Keratinocyte (primary cell): Measurements from ENCODE around the gene BRCA2. TPM values are rescaled to one million over a fixed set of nuclear protein-coding genes. Genes with fewer than 3 reads are reported as not detected.

Experiments
- DNase-seq: peaks from one replicate; pipeline ENCODE4 v3.0.0-alpha.2; 2011; ENCODE audit warnings: low read depth, missing footprints, low spot score
- FAIRE-seq: peaks from 2 replicates; lab custom pipeline; 2011; peaks lifted over from hg19 to GRCh38; lab: Jason Lieb, UNC
- H2AFZ ChIP-seq: 2 replicates; pipeline ENCODE4 v1.6.0; 2012; ENCODE audit warnings: low read length, control low read depth, inconsistent platforms; ENCODE audit not compliant: control insufficient read depth
- H3K27ac ChIP-seq: 2 replicates; pipeline ENCODE4 v1.5.1; 2011; ENCODE audit warnings: low read length; ENCODE audit not compliant: control insufficient read depth, insufficient read depth
- H3K27me3 ChIP-seq: 3 replicates; pipeline ENCODE4 v1.6.0; 2011; ENCODE audit warnings: low read length; ENCODE audit not compliant: control insufficient read depth, insufficient read depth; ENCODE audit errors: extremely low read depth
- H3K36me3 ChIP-seq, 2 experiments: 2 replicates in 1 of 2; 3 replicates in 1 of 2; pipeline ENCODE4 v1.5.1; 2011; ENCODE audit warnings: low read length in 2 of 2, mild to moderate bottlenecking in 1 of 2; ENCODE audit not compliant: control insufficient read depth in 2 of 2, insufficient read depth in 2 of 2; ENCODE audit errors: extremely low read depth in 1 of 2
- H3K4me1 ChIP-seq: 3 replicates; pipeline ENCODE4 v1.5.1; 2011; ENCODE audit warnings: low read length; ENCODE audit not compliant: control insufficient read depth, insufficient read depth; ENCODE audit errors: extremely low read depth
- H3K4me2 ChIP-seq: 3 replicates; pipeline ENCODE4 v1.6.0; 2011; ENCODE audit warnings: low read depth, low read length; ENCODE audit not compliant: control insufficient read depth, insufficient read depth; ENCODE audit errors: extremely low read depth
- H3K4me3 ChIP-seq, 3 experiments: fragments of 200-600 bp in 1 of 3; sonication (generic) in 1 of 3; 2 replicates in 2 of 3; 3 replicates in 1 of 3; pipeline ENCODE4 v1.5.1; 2011 to 2016; ENCODE audit warnings: low read length in 3 of 3, mild to moderate bottlenecking in 3 of 3, control low read depth in 2 of 3, inconsistent platforms in 1 of 3, low read depth in 1 of 3, mixed read lengths in 1 of 3, mixed run types in 1 of 3, moderate library complexity in 1 of 3; ENCODE audit not compliant: control insufficient read depth in 2 of 3, insufficient read depth in 2 of 3; ENCODE audit errors: extremely low read depth in 1 of 3
- H3K79me2 ChIP-seq: 2 replicates; pipeline ENCODE4 v1.6.0; 2012; ENCODE audit warnings: low read length; ENCODE audit not compliant: control insufficient read depth, insufficient read depth
- H3K9ac ChIP-seq: 3 replicates; pipeline ENCODE4 v1.6.0; 2011; ENCODE audit warnings: low read length; ENCODE audit not compliant: control insufficient read depth, insufficient read depth; ENCODE audit errors: extremely low read depth
- H3K9me1 ChIP-seq: 3 replicates; pipeline ENCODE4 v1.6.0; 2011; ENCODE audit warnings: low read length; ENCODE audit not compliant: control insufficient read depth, insufficient read depth; ENCODE audit errors: extremely low read depth
- H3K9me3 ChIP-seq: 2 replicates; pipeline ENCODE4 v1.5.1; 2012; ENCODE audit warnings: low read depth, low read length; ENCODE audit not compliant: control insufficient read depth
- H4K20me1 ChIP-seq: 3 replicates; pipeline ENCODE4 v1.6.0; 2011; ENCODE audit warnings: low read length; ENCODE audit not compliant: control insufficient read depth, insufficient read depth; ENCODE audit errors: extremely low read depth
- CTCF ChIP-seq, 3 experiments: IDR thresholded peaks in 1 of 3; conservative IDR thresholded peaks in 1 of 3; optimal IDR thresholded peaks in 1 of 3; 2 replicates in 2 of 3; 3 replicates in 1 of 3; pipeline versions ENCODE3 to v1.5.1; 2011; ENCODE audit warnings: low read length in 3 of 3, mild to moderate bottlenecking in 3 of 3, moderate library complexity in 2 of 3, control low read depth in 1 of 3, inconsistent platforms in 1 of 3; ENCODE audit not compliant: insufficient read depth in 2 of 3; ENCODE audit errors: extremely low read depth in 1 of 3
- EZH2 ChIP-seq: IDR thresholded peaks from one replicate; pipeline ENCODE4 v1.6.1; 2012; ENCODE audit warnings: inconsistent platforms, mild to moderate bottlenecking, low read length, moderate library complexity
- dilution Hi-C: fragments of 300-500 bp; cut with MboI; formaldehyde crosslinking; loops from one replicate; pipeline ENCODE4 v1.7.0; 2020; ENCODE audit warnings: low sequenced_read_pairs; ENCODE audit not compliant: extremely low pct_ligation_motif_present
- polyA plus RNA-seq, 5 experiments: library from polyadenylated mRNA; depleted of rRNA in 3 of 5; stranded (reverse) in 3 of 5; stranded (forward) in 1 of 5; unstranded in 1 of 5; fragments of >200 nt; gene quantifications; 1 replicate in 1 of 5; 2 replicates in 3 of 5; 3 replicates in 1 of 5; pipeline versions ENCODE4 v1.2.1 to v1.2.3, GENCODE V29; 2011 to 2012; ENCODE audit warnings: missing spikeins in 2 of 5, low read depth in 1 of 5, low replicate concordance in 1 of 5

BRCA2 gene
- polyA plus RNA-seq, 1 donor (not counting 4 experiments of a cell fraction or from before 2014, with no cell fraction given) = 2.4 TPM

GRCh38 chr13:32413284-32413683, 98.0 kb downstream of the BRCA2 start:
- Histone ChIP-seq H3K27ac (no peak overlapping the region), H2AFZ (no peak overlapping the region), H3K4me2 (no peak overlapping the region), H3K27me3 (no peaks in the 10 kb centered on the region), H4K20me1 (no peaks in the 10 kb centered on the region), H3K4me1 (no peaks in the 10 kb centered on the region), H3K9me1 (no peaks in the 10 kb centered on the region), H3K9ac (no peak overlapping the region), H3K9me3 (no peaks in the 10 kb centered on the region), H3K79me2 (no peaks in the 10 kb centered on the region), H3K4me3 (no peak overlapping the region), H3K36me3 (no peaks in the 10 kb centered on the region)
- dilution Hi-C loops = no loop called here
- FAIRE-seq (no peak), DNase-seq (no peak)
- no peak for TF ChIP-seq EZH2
- no peak for TF ChIP-seq CTCF (optimal IDR thresholded peaks at IDR 0.05 in 1 of 3, IDR thresholded peaks at IDR 0.05 in 1 of 3, conservative IDR thresholded peaks at IDR 0.05 in 1 of 3; ENCODE audit: extremely low read depth in 1 of 3, insufficient read depth in 2 of 3, low read length in 3 of 3)

GRCh38 chr13:32414580-32414979, 99.3 kb downstream of the BRCA2 start:
- H3K4me1 ChIP-seq = no peaks in the 10 kb centered on the region
- TF ChIP-seq EZH2 (no peak), CTCF (optimal IDR thresholded peaks at IDR 0.05 in 1 of 3, IDR thresholded peaks at IDR 0.05 in 1 of 3, conservative IDR thresholded peaks at IDR 0.05 in 1 of 3; ENCODE audit: extremely low read depth in 1 of 3, insufficient read depth in 2 of 3, low read length in 3 of 3) (no peak)

More at GRCh38 chr13:32414580-32414979, 99.3 kb downstream of the BRCA2 start:
- Histone ChIP-seq H3K9me1 (no peaks in the 10 kb centered on the region), H3K27me3 (no peaks in the 10 kb centered on the region), H3K9ac (no peak overlapping the region), H4K20me1 (no peaks in the 10 kb centered on the region), H3K79me2 (no peaks in the 10 kb centered on the region), H3K27ac (no peak overlapping the region), H3K4me3 (no peak overlapping the region), H3K4me2 (no peak overlapping the region), H3K36me3 (no peaks in the 10 kb centered on the region), H3K9me3 (no peaks in the 10 kb centered on the region), H2AFZ (no peak overlapping the region)
- dilution Hi-C loops = no loop called here
- no peak for DNase-seq
- no peak for FAIRE-seq
